ENCODE results near the gene ARHGAP27.

The ARHGAP27 gene

DNA sequence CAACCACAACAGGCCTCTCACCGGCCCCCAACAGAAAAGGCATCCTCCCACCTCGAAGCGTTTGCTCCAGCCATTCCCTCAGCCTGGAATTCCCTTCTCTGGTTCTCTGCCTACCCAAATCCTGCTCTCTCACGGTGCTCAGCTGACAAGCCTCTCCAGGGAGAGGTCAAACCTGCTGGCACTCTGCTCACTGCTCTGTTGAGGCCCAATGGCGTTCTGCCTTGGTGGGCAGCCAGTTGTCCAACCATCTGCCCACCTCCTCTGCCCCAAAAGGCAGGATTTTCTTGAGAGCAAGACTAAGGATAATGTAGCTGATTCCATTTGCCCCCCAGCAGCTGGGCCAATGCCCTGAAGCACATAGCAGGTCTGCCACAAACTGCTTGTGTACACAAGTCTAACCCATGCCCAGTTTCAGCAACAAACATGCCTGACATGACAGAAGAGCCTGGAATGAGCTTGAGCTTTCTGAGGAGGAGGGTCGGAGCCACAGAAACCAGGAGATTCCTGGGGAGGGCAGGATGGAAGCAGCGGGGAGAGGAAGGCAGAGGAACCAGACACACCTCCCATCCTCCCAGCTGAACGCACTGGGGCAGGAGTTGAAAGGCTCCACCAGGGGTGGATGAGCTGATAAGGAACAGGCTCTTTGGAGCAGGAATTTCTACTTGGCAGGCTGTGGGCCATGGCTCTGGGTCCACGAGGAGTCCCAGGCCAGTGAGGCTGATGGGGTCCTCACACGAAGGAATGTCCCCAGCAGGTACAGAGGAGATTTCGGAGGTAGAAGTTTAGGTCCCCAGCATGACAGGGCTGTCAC lies 23.9 kb downstream of the ARHGAP27 start:
- no peak for DNase-seq

DNA sequence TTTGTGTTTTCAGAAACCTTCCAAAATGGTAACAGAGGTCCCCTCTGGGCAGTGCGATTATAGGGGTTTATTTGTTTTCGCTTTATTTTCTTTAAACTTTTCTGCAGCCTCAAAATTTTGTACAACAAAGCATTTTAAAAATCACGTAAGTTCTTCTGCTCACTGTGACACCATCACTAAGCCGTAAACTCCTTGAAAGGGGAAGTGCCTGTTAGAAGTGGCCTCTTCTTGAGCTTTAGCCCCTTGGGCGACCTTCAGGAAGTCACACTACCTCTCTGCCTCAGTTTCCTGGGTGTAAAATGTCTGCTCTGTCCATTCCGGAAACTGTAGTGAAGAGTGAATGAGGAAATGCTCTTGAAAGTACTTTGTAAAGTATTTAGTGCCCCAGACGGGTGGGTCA lies 26.6 kb downstream of the ARHGAP27 start:
- no peak for DNase-seq

DNA sequence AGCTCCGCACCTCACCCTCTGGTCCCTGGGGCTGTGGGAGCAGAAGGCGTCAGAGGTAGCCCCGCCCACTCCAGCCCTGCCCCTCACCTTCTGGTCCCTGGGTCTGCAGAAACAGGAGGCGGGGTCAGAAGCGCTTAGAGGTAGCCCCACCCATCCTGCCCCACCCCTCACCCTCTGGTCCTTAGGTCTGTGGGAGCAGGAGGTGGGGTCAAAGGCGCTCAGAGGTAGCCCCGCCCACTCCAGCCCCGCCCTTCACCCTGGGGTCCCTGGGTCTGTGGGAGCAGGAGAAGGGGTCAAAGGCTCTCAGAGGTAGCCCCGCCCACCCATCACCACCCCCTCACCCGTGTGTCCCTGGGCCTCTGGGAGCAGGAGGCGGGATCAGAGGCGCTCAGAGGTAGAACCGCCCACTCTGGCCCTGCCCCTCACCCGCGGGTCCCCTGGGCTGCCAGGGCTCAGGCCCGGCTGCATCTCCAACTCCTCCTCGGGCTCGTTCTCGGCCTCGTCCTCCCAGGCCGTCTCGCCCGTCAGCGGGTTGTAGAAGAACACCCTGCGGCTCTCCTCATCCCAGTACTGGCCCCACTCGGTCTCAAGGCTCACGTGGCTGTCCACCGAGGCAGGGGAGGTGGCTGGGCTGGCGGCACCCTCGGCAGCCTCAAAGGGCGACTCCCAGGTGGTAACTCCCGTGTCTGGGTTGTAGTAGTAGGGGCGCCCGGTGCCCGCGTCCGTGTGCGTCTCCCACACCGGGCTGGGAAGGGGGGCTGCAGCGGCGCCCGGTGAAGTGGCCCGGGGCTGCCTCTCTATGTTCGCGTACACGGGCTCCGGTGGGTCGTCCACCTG lies 27.2 kb downstream of the ARHGAP27 start:
- DNase-seq = no peak

DNA sequence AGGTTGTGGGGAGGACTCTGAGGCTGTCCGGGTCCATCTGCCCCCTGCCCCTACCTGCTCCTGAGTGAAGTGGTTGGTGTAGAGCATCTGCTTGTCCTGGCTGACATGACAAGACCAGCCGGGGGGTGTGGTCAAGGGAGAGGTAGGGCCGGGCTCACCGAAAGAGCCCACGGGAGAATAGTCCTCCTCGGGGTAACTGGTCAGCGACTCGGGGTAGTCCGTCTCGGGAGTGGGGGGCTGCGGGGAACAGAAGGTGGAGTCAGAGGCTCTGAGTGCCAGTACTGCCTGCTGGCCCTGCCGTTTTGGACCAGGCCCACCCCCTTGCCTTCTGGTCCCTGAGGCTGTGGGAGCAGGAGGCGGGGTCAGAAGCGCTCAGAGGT lies 27.8 kb downstream of the ARHGAP27 start:
- no peak for DNase-seq

DNA sequence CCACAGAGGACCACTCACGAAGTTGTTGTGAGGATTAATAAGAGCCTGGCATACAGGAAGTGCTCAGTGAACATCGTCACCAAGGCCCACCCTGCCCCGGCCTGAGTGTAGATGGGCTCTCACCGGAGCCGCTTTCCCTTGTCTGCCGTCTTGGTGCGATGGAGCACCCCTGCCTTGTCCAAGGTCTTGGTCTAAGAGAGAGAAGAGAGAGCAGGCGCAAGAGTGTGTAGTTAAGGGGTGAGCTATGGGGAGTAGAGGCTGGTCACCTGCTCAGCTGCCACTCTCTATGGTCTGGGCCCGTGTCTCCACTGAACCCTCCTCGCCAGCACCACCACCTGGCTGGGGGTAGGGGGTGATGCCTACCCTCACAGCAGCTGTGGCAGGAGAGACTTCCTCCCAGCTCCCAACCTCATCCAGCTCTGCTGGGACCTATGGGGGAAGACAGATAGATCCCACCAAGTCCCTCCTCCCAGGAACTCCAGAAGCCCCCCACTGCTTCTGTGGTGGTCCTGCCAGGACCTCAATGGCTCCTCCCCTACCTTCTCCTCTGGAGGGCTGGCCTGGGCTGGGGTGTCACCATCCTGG lies 28.7 kb downstream of the ARHGAP27 start:
- DNase-seq = no peak

DNA sequence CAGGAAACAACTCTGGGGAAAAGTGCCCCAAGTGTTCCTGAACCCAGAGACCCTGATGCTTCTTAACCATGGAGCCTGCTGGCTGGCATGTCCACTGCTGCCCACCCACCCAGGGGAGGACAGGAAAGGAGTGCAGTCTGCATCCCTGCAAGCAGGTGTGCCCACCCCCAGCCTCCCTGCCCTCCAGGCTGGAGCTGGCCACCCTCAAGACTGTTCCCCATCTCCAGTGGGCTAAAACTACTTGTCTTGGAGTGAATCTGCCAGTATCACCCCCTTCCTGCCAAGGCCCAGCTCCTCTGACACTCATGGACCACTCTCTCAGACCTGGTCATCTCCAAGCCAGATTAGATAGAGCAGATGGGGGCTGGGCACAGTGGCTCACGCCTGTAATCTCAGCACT lies 29.8 kb downstream of the ARHGAP27 start:
- DNase-seq = no peak

DNA sequence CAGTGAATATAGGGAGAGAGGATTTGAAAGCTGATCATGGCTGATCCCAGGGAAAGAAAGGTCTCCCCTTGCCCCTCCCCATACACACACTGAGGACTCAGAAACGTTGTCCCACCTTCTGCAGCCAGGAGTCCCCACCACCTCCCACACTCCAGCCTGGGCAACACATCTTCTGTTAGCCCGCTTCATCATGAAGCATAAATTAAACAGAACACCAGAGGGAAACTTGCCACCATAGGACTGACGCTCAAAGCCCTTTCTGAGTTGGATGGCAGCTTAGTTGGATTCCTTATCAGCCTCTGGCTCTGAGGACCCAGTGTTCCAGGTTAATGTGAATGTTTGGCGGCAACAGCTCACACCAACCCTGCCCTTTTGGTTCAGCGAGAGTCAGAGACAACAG lies 33.9 kb downstream of the ARHGAP27 start:
- DNase-seq = no peak

DNA sequence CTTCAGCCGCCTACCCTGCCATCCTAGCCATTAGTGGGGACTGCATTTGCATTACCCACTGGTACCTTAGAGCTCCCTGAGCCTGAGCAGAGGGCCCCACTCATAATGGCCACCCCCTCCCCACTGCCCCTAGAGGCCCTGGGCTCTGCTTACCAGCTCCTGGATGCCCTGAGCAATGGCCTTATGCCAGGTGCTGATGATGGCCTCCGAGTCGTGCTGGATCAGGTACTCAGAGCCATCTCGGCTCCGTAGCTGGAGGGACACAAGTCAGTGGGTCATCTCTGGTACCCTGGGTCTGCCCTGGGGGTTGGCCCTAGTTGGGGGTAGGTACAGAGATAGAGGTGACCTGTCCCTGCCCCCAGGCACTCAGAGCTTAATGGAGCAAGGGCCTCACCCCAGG lies 34.9 kb downstream of the ARHGAP27 start:
- DNase-seq = no peak

DNA sequence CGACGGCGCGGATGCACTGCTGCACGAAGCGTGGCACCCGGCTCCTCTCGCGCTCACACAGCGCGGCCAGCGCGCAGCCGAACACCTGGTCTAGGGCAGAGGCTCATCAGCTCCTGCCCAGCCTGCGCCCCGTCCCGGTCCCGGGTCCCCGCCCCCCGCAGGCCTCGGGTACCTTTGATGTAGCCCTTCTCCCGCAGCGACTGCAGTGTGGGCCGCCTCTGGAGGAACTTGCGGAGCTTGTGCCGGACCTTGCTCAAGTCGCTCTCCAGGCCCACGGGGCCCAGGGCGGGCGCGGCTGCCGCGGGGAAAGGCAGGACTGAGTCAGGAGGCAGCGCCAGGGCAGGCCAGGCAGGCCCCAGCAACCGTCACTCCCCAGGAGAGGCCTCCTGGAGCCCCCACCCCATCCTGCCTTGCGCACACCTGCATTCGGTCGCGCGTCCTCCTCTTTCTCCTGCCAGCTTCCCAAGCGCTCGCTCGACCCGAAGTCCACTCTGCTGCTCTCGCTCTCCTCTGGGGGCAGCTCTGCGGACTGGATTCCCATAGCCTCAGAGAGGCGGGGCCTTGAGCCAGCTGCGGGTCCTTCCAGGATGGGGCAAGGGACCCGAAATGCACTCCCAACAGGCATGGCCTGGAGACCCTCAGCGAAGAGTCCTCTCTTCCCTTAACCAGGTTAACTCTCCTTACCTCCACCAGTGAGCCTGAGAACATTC lies 36.0 kb downstream of the ARHGAP27 start:
- no peak for DNase-seq

DNA sequence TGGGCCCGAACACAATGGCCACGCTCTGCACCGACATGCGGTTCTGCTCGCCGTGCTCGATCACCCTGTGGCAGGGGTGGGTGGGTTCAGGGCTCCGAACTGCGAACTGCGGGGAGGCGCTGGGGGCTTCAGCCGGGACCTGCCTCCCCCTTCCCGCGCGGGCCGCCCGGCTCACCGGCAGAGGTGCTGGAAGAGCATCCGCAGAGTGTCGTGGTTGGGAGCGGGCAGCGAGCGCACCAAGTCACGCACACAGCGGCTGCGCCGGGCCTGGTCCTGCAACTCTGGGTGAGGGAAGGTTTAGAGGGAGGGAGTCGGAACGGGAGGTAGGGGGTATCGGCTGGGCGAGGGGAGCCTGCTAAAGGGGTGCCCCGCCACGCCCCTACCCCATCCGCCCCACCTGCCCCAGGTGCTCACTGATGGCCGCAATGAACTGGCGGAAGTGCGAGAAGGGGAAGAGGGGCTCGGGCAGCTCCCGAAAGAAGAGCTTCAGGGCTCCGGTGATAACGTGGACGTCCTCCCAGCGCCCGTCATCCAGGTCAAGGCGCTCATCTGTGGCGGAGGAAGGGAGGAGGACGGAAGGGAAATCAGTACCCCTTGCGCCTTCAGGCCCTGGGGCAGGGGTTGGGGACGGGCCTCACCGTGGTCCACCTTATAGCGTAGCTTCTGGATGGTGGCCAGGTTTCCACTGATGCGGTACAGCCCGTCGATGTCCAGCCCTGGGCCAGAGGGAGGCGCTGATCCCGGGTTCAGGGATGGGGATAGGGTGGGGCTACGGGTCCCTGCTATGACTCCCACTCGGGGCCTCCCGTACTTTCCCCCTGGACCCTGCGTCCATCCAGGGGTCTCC lies 36.9 kb downstream of the ARHGAP27 start:
- DNase-seq = no peak

DNA sequence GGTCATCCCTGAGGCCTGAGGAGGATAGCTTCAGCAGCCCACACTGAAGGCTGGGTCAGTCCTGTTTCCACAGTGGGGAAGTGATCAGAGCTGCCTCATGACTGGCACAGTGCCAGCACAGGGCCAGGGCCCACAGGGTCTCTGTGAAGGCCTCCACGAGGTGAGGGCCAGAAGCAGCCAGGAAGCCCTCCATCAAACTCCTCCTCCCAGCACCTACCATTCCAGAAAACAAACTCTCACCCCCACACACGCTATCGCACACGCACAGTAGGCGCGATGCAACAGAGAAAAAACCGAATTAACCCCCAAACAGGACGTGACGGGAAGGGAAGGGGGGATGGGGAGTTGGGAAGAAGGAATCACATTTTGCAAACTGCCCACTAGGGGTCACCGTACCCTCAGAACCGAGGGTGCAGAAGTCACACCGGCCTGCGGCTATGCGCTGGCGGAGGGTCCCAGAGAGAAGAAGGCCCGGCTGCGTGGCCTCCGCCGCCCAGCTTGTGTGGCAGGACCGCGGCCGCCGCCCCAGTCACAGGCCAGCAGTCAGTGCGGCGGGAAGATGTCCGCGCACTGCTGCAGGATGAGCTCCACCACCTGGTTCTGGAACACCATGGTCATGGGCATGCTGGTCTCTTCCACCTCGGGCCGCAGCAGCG lies 37.6 kb downstream of the ARHGAP27 start:
- DNase-seq = no peak

DNA sequence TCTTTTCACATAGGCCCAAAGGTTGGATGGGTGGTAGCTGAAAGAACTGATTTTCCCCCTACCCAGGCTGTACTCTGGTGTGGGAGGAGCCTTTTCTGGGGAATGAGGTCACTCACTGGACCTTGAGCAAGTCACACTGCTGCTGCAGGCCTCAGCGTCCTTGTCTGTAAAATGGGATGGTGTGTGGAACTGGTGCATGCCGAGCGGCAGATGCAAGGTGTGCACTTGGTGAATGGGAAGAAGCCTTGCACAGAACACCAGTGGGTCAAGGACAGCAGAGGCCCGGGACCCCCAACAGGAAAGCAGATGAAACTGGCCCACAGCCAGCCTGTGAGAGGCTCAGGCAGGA lies 38.1 kb downstream of the ARHGAP27 start:
- DNase-seq = no peak

DNA sequence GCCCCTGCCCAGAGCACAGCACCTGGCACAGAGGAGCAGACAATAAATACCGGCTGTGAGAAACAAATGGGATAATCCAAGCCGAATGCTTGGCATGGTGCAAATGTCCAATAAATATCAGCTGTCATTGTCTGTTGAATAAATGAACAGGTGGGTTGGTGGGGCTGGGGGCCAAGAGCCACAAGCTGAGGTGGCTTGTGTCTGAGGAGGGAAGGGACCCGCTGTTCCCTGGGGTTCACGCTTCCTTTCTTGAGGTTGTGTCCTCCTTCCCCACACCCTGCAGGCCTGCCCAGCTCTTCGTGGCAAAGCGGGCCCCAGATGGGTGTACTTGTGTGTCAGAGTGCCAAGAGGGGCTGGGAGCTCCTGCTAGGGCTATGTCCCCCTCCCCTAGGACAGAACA lies 38.6 kb downstream of the ARHGAP27 start:
- DNase-seq = no peak

DNA sequence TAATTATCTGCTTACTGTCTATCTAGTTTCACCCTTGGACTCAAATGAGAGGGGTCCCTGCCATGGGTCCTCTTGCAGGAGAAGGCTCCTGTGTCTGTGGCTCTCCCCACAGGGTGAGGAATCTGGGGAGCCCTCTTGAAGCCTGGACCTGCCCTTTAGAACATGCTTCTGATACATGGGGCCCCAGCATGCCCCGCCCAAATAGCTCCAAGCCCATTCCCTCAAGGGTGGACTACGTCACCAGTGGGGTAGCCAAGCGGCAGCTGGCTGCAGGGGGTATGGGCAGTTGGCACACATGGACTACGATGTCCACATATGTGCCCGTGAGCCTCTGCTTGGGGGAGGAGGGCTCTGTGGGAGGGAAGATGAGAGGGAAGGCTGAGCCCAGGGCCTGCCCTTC lies 39.3 kb downstream of the ARHGAP27 start:
- no peak for DNase-seq

DNA sequence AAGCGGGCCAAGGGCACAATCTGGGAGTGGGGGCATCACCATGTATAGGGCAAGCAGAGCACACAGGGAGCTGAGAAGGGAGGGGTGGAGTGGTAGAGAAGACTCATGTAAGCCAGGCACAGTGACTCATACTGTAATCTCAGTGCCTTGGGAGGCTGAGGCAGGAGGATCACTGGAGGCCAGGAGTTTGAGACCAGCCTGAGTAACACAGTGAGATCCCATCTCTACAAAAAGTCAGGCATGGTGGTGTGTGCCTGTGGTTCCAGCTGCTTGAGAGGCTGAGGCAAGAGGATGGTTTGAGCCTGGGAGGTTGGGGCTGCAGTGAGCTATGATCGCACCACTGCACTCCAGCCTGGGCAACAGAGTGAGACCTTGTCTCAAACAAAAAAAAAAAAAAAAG lies 40.8 kb downstream of the ARHGAP27 start:
- DNase-seq = no peak

DNA sequence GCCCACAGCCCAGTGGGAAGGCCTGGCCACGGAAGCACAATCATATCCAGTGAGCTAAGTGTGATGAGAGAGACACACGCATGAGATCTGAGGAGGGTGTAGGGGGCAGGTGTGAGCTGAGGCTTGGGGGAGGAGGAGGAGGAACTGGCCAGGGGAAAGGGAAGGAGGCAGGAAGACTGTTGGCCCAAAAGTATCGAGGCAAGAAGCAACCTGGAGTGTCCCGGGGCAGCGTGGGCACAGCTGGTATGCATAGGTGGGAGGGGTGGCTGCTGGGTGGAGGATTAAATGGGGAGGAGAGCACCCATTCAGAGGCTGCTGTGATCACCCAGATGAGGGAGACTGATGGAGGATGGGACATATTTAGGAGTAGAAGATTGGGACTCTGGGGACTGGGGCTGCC lies 41.4 kb downstream of the ARHGAP27 start:
- no peak for DNase-seq

DNA sequence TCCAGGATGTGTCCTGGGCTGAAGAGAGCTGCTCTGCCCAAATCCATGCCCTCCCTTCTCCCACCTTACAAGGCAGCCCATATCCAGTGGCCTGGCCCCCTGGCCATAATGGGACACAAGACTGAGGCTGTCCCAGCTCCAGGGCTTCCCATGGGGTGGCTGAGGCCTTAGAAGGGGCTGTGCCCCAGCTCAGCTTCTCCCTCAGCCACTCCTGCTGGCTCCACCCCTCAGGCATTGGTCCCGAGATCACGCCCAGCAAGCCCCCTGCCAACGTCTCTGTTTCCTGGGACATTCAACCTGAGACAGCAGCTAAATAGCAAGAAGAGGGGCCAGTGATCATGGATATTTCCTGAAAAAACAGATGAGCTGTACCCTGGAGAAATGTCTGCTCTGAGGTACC lies 43.3 kb downstream of the ARHGAP27 start:
- no peak for DNase-seq

DNA sequence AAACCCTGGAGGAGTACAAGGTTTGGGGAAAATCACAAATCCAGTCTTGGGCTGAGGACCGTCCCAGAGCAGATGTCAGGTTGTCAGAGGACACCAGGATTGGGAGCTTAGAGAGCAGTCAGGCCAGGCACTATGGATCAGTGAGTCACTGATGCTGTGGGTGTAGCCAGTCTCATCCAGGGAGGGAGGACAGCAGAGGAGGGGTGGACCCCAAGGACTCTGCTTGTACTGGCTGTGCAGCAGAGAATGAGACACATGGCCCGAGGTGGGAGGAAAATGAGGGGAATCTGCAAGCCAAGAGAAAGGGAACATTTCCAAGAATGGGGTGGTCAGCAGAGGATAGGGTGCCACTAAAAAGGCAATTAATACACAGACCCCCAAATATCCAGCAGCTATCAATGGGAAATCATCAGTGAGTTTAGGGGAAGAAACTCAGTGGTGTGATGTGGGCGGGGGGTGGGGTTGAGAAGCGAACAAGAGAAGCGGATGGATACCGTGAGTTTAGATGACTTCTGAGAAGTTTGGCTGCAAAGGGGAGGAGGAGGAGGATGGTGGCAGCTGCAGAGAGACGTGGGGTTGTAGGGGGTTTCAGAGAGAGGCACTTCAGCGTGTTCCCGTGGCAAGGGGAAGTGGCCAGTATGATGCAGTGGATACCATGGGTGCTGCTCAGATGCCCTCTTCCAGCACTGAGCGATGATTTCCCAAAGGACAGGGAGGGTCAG lies 43.9 kb downstream of the ARHGAP27 start:
- DNase-seq = no peak

DNA sequence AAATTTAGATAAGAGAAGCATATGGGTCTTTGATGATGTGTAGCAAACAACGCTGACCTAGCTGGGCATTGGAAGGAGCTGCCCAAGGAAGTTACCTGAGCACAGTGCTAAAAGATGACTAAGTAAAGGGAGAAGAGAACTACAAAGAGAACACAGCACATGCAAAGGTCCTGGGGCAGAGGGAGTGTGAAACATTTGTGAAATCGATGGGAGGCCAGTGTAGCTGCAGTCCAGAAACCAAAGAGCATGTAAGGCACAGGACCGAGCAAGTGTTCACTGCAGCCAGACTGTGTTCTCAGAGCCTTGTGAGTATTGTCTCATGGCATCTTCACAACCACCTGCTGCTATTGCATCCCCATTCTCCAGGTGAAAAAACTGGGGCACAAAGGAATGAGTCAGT lies 44.9 kb downstream of the ARHGAP27 start:
- DNase-seq = no peak

DNA sequence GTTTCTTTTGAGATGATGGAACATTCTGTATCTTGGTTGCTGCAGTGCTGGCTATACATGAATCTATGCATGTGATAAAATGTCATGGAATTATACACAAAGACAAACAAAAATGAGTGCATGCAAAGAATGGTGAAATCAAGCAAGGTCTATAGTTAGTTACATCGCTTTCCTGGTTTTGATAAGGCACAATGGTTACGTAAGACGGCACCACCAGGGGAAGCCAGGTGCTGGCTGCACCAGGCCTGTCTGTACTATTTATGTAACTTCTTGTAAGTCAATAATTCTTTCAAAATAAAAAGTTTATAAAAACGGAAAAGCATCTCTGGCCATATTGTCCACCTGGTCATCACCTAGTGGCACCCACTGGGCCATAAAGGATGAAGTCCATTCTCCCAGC lies 46.5 kb downstream of the ARHGAP27 start:
- DNase-seq = no peak

DNA sequence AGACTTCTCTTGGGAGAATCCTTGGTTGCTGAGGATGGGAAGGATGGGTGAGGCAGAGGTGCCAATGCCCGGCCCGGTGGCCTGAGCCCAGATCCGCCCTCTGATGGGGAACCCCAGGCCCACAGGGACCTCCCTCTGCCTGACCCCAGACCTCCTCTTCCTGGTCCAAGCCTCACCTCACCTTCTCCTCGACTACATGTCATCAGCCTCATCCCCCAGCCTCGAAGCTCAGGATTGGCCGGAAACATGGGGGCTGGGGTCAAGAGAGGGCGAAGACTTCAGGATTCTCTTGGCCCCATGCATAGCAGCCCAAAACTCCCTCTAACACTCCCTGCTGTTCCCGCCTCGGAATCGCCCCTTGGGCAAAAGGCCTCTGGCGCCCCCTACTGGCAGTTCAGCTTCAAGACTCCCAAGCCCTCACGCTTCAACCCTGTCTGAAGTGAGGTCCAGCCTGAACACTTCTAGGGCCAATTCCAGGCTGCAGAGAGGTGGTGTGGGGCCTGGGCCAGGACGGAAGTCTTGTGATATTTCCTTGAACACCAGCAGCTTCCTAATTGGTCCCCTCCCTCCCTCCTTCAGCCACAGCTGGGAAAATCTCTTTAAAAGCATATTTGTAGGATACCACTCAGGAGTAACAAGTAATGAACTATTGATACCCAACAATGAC lies 47.2 kb downstream of the ARHGAP27 start:
- peak; percentile 89 for DNase-seq

Data from effector CD4-positive, alpha-beta T cell (primary cell).